Tibial nerve (tissue), 3 donors: Measurements from ENCODE around the gene NAALAD2.

Source experiments
- POLR2A ChIP-seq, 2 donors: fragments of 450-650 bp; IDR thresholded peaks; one replicate each; pipeline ENCODE4 v1.6.1; 2017; ENCODE audit warnings: antibody characterized with exemption in 2 of 2, mild to moderate bottlenecking in 2 of 2, moderate library complexity in 2 of 2
- TF ChIP-seq, protein P1 (sequence below), 5 experiments: fragments of 200-600 bp in 3 of 5; fragments of 450-650 bp in 2 of 5; sonication (generic) in 3 of 5; IDR thresholded peaks; one replicate each; pipeline ENCODE4 v1.5.1; 2016 to 2019; ENCODE audit warnings: antibody characterized with exemption in 5 of 5, mild to moderate bottlenecking in 3 of 5, moderate library complexity in 2 of 5

DNA sequence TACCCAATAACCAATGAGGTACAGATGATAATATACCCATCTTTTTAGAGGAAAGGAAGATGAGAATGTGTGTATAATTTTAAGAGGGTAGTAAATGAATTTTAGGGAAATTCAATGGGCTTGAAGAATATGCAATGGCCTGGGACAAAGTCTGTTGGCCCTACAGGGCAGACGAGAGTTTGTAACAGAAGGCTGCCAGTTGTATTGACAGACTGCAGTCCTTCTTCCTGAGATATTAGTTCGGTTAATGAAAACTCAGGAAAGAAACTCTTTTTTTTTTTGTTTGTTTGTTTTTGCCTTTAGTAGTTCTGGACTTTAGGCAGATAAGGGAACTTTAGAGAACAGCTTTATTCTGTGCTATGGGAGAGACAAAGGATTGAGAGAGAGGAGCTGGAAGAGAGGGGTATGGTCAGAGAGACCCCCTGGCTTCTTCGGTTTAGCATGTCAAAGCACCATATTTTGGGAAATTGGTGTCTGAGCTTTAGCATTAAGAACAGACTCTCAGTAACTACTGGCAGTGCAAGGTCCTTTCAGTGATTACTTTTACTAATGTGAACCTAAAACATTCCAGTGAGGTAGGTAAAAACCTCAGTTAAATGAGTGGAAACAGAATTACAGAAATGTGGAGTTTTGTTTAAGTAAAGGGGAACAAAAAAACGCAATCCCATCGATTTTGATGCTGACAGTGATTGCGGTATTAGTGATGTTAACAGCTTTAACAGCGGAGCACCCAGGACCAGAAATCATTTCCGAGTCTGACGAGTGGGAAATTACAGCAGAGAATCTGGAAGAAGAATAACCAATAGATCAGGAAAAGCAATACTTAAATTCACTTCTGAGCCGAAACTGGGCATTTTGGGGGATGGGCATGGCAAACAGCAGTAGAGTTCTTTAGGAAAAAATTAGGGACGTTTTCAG, 644 bp upstream of the NAALAD2 start:
- no peak for TF ChIP-seq POLR2A (IDR thresholded peaks at IDR 0.05)
- TF ChIP-seq, protein P1, sequence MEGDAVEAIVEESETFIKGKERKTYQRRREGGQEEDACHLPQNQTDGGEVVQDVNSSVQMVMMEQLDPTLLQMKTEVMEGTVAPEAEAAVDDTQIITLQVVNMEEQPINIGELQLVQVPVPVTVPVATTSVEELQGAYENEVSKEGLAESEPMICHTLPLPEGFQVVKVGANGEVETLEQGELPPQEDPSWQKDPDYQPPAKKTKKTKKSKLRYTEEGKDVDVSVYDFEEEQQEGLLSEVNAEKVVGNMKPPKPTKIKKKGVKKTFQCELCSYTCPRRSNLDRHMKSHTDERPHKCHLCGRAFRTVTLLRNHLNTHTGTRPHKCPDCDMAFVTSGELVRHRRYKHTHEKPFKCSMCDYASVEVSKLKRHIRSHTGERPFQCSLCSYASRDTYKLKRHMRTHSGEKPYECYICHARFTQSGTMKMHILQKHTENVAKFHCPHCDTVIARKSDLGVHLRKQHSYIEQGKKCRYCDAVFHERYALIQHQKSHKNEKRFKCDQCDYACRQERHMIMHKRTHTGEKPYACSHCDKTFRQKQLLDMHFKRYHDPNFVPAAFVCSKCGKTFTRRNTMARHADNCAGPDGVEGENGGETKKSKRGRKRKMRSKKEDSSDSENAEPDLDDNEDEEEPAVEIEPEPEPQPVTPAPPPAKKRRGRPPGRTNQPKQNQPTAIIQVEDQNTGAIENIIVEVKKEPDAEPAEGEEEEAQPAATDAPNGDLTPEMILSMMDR (IDR thresholded peaks at IDR 0.05), result no peak
